GM23338 (cell line): ENCODE results near the gene ZNF714. TPM values are rescaled to one million over a fixed set of nuclear protein-coding genes. Genes with fewer than 3 reads are reported as not detected.

Source experiments
- ATAC-seq: fragments of 200-7000 bp; cut with Tn5 transposase; 3 replicates; pipeline ENCODE4 v1.9.1; 2020
- DNase-seq: peaks from one replicate; pipeline ENCODE4 v3.0.0-alpha.2; 2015; ENCODE audit warnings: low spot score
- H2AFZ ChIP-seq: fragments of 200-600 bp; sonication (generic); 2 replicates; pipeline ENCODE4 v1.8.0; 2016; ENCODE audit warnings: antibody characterized with exemption, mild to moderate bottlenecking, moderate library complexity
- H3F3A ChIP-seq: fragments of 200-600 bp; sonication (generic); replicated peaks from 2 replicates; pipeline ENCODE4 v1.8.0; 2017; ENCODE audit warnings: antibody characterized with exemption, mixed run types, low read depth
- H3K27ac ChIP-seq: fragments of 200-600 bp; sonication (generic); 2 replicates; pipeline ENCODE4 v1.6.1; 2016; ENCODE audit warnings: low read depth
- H3K27me3 ChIP-seq: fragments of 200-600 bp; sonication (generic); 2 replicates; pipeline ENCODE4 v1.8.0; 2016; ENCODE audit warnings: mild to moderate bottlenecking, mixed run types, moderate library complexity; ENCODE audit not compliant: insufficient read depth
- H3K36me3 ChIP-seq: fragments of 200-600 bp; sonication (generic); 2 replicates; pipeline ENCODE4 v1.8.0; 2016; ENCODE audit warnings: mild to moderate bottlenecking; ENCODE audit not compliant: insufficient read depth
- H3K4me1 ChIP-seq: fragments of 200-600 bp; sonication (generic); 2 replicates; pipeline ENCODE4 v1.8.0; 2016; ENCODE audit warnings: mild to moderate bottlenecking, moderate library complexity; ENCODE audit not compliant: insufficient read depth
- H3K4me2 ChIP-seq: fragments of 200-600 bp; sonication (generic); 2 replicates; pipeline ENCODE4 v1.7.1; 2017; ENCODE audit warnings: mixed run types
- H3K4me3 ChIP-seq: fragments of 200-600 bp; sonication (generic); 2 replicates; pipeline ENCODE4 v1.6.1; 2016; ENCODE audit warnings: mixed run types
- H3K79me2 ChIP-seq: fragments of 200-600 bp; sonication (generic); replicated peaks from 2 replicates; pipeline ENCODE4 v1.8.0; 2017; ENCODE audit warnings: mild to moderate bottlenecking; ENCODE audit not compliant: insufficient read depth
- H3K9me2 ChIP-seq: fragments of 200-600 bp; sonication (generic); 2 replicates; pipeline ENCODE4 v1.8.0; 2017; ENCODE audit not compliant: insufficient read depth
- H4K20me1 ChIP-seq: fragments of 200-600 bp; sonication (generic); replicated peaks from 2 replicates; pipeline ENCODE4 v1.8.0; 2017; ENCODE audit warnings: mild to moderate bottlenecking; ENCODE audit not compliant: insufficient read depth
- H3K27ac Mint-ChIP-seq: 2 replicates; pipeline ENCODE4 v1.8.0; 2020; ENCODE audit warnings: inconsistent platforms, mild to moderate bottlenecking, moderate library complexity, mixed read lengths
- H3K27me3 Mint-ChIP-seq: 3 replicates; pipeline ENCODE4 v1.8.0; 2022; ENCODE audit warnings: low read depth, mild to moderate bottlenecking, moderate library complexity, mixed read lengths, inconsistent platforms; ENCODE audit not compliant: insufficient read depth, poor library complexity
- H3K36me3 Mint-ChIP-seq: 3 replicates; pipeline ENCODE4 v1.8.0; 2021; ENCODE audit warnings: low read depth, mild to moderate bottlenecking, inconsistent platforms, moderate library complexity, mixed read lengths
- H3K4me1 Mint-ChIP-seq: 3 replicates; pipeline ENCODE4 v1.8.0; 2020; ENCODE audit warnings: mild to moderate bottlenecking, inconsistent platforms, mixed read lengths
- H3K4me3 Mint-ChIP-seq: 3 replicates; pipeline ENCODE4 v1.8.0; 2021; ENCODE audit warnings: moderate library complexity, mild to moderate bottlenecking, inconsistent platforms, mixed read lengths
- H3K9me3 Mint-ChIP-seq: 3 replicates; pipeline ENCODE4 v1.8.0; 2020; ENCODE audit warnings: moderate library complexity, mild to moderate bottlenecking, inconsistent platforms, mixed read lengths
- CTCF ChIP-seq, 2 experiments: fragments of 200-600 bp in 1 of 2; sonication (generic) in 1 of 2; conservative IDR thresholded peaks; 2 replicates each; pipeline versions ENCODE4 v1.5.1 to v1.6.1; 2016 to 2017; ENCODE audit warnings: antibody characterized with exemption in 2 of 2, low read depth in 2 of 2, mild to moderate bottlenecking in 2 of 2, moderate library complexity in 1 of 2
- ETS1 ChIP-seq: IDR thresholded peaks from 2 replicates; pipeline ENCODE4 v1.6.1; 2016; ENCODE audit warnings: antibody characterized with exemption
- EZH2 ChIP-seq: fragments of 200-600 bp; sonication (generic); IDR thresholded peaks from one replicate; pipeline ENCODE4 v1.8.0; 2017; ENCODE audit warnings: antibody characterized with exemption, mild to moderate bottlenecking, low read depth; ENCODE audit not compliant: unreplicated experiment
- EZH2phosphoT487 ChIP-seq: fragments of 200-600 bp; sonication (generic); IDR thresholded peaks from one replicate; pipeline ENCODE4 v1.8.1; 2018; ENCODE audit warnings: antibody characterized with exemption; ENCODE audit not compliant: unreplicated experiment
- JUNB ChIP-seq: IDR thresholded peaks from one replicate; pipeline ENCODE4 v1.6.1; 2016; ENCODE audit warnings: antibody characterized with exemption; ENCODE audit not compliant: unreplicated experiment
- REST ChIP-seq: IDR thresholded peaks from one replicate; pipeline ENCODE4 v1.6.1; 2018; ENCODE audit warnings: antibody characterized with exemption; ENCODE audit not compliant: unreplicated experiment
- STAT1 ChIP-seq: IDR thresholded peaks from one replicate; pipeline ENCODE4 v1.6.1; 2016; ENCODE audit warnings: antibody characterized with exemption; ENCODE audit not compliant: unreplicated experiment
- ZNF114 ChIP-seq: fragments of 250-450 bp; sonication (Bioruptor Pico); IDR thresholded peaks from 2 replicates; pipeline ENCODE4 v1.5.0; 2020; ENCODE audit warnings: mild to moderate bottlenecking, moderate library complexity
- ZNF331 ChIP-seq: fragments of 250-450 bp; sonication (Bioruptor Pico); IDR thresholded peaks from 2 replicates; pipeline ENCODE4 v1.5.0; 2020; ENCODE audit warnings: low read depth, mild to moderate bottlenecking, moderate library complexity
- ZNF462 ChIP-seq: fragments of 250-450 bp; sonication (Bioruptor Pico); IDR thresholded peaks from 2 replicates; pipeline ENCODE4 v1.5.0; 2020; ENCODE audit warnings: mild to moderate bottlenecking, moderate library complexity
- polyA plus RNA-seq: library from polyadenylated mRNA; unstranded; fragments of >200 nt; fragmentation: Nextera tagmentation; extraction: Ambion mirVana; gene quantifications from 2 replicates; pipeline ENCODE4 v1.2.1, GENCODE V29; 2016
- total RNA-seq: library from RNA; depleted of rRNA; stranded (reverse); fragments of >200 nt; shearing (Covaris generic); gene quantifications from 2 replicates; pipeline ENCODE4 v1.2.3, GENCODE V29; 2014

ZNF714 gene
- total and polyA plus RNA-seq, 2 experiments from 2014 or later: 43.5 to 83.2 TPM

- no peak for TF ChIP-seq REST
- TF ChIP-seq EZH2: no peak
- TF ChIP-seq EZH2phosphoT487: no peak
- no peak for TF ChIP-seq ZNF114 (CRISPR knock-in tag)
- TF ChIP-seq JUNB: no peak
- no peak for TF ChIP-seq ETS1
Measured at GRCh38 chr19:21092109-21092508, 10.1 kb downstream of the ZNF714 start (continued).

GRCh38 chr19:21094347-21095025, 12.5 kb downstream of the ZNF714 start:
- no peak for ATAC-seq
- no peaks in the 10 kb centered on the region for H3K27me3 ChIP-seq
- no peaks in the 10 kb centered on the region for H3K9me3 Mint-ChIP-seq
- H3K79me2 ChIP-seq: peaks cover 51% of the 10 kb centered on the region
- DNase-seq: no peak
- no peaks in the 10 kb centered on the region for H3K27me3 Mint-ChIP-seq
- peaks cover 11% of the 10 kb centered on the region for H3K4me1 Mint-ChIP-seq
- peaks cover 5% of the 10 kb centered on the region; the same call in 1 of the 2 replicates for H3K9me2 ChIP-seq
- H3K4me3 Mint-ChIP-seq: no peak overlapping the region
- no peaks in the 10 kb centered on the region for H3F3A ChIP-seq
- H3K27ac Mint-ChIP-seq: no peak overlapping the region
- H3K4me3 ChIP-seq: no peak overlapping the region
- H2AFZ ChIP-seq: no peak overlapping the region
- H3K36me3 ChIP-seq: no peaks in the 10 kb centered on the region
- H3K36me3 Mint-ChIP-seq: peaks cover 40% of the 10 kb centered on the region
- no peak overlapping the region for H3K27ac ChIP-seq
- no peaks in the 10 kb centered on the region; the same call in 1 of the 2 replicates for H3K4me1 ChIP-seq
- H4K20me1 ChIP-seq: 0 out of 2 replicates have a peak, but pooled peaks cover 6% of the 10 kb centered on the region
- no peak overlapping the region for H3K4me2 ChIP-seq
- TF ChIP-seq STAT1: no peak
- TF ChIP-seq ZNF331 (CRISPR knock-in tag): no peak
- TF ChIP-seq JUNB: no peak
- TF ChIP-seq ZNF114 (CRISPR knock-in tag): no peak
- TF ChIP-seq CTCF (conservative IDR thresholded peaks at IDR 0.05; ENCODE audit: low read depth in 2 of 2): no peak
- no peak for TF ChIP-seq ETS1
- TF ChIP-seq ZNF462: no peak
